ENCODE data around the gene CXorf51B. TPM values are rescaled to one million over a fixed set of nuclear protein-coding genes. Genes with fewer than 3 reads are reported as not detected.
"Not testable (repeated sequence)": the region's sequence is repeated elsewhere in the genome, so short reads cannot be mapped to it uniquely, and the experiment has no call there.

The CXorf51B gene
- not detected in 2 replicates for polyA plus RNA-seq (2011; rRNA removed)
- polyA minus RNA-seq (2011; rRNA and poly(A)+ RNA removed) = not detected in 2 replicates

DNA sequence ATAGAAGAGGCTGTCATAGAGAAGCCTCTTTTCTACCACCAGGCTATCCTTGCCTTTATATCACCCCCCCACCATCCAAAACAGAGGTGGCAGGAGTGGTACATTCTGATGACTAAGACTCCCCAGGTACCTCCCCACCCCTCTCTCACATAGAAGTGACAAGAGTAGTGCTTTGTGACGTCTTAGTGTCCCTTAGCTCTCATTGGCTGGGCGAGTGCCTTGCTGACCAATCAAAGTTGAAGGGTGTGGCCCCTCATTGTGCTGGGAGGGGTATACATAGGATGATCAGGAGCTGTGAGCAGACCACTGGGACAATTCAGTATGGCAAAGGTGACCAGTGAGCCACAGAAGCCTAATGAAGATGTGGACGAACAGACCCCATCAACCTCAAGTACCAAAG is at the start of gene CXorf51B:
TSS of gene CXorf51B (plus strand) at position 301 of the 400 bp plus-strand sequence. CDS start at position 322, 21 bp downstream.
- H3K9me3 ChIP-seq (ENCODE audit: control insufficient read depth, insufficient read depth, low read length); CTCF ChIA-PET; POLR2A ChIA-PET; H3K4me3 ChIP-seq (ENCODE audit: low read depth, low read length); DNase-seq (ENCODE audit: low read depth, low spot score); H3K27me3 ChIP-seq (ENCODE audit: control insufficient read depth, insufficient read depth, low read length); H3K27ac ChIP-seq (ENCODE audit: low read depth, low read length): not testable (repeated sequence)

DNA sequence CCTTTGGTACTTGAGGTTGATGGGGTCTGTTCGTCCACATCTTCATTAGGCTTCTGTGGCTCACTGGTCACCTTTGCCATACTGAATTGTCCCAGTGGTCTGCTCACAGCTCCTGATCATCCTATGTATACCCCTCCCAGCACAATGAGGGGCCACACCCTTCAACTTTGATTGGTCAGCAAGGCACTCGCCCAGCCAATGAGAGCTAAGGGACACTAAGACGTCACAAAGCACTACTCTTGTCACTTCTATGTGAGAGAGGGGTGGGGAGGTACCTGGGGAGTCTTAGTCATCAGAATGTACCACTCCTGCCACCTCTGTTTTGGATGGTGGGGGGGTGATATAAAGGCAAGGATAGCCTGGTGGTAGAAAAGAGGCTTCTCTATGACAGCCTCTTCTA is 5.1 kb downstream of the CXorf51B start, which contains the start of gene CXorf51A:
TSS of gene CXorf51A (minus strand) at position 101 of the 400 bp plus-strand sequence. CDS start at position 80, 21 bp downstream.
- H3K27ac ChIP-seq (ENCODE audit: low read depth, low read length); H3K27me3 ChIP-seq (ENCODE audit: control insufficient read depth, insufficient read depth, low read length); CTCF ChIA-PET; H3K4me3 ChIP-seq (ENCODE audit: low read depth, low read length); H3K9me3 ChIP-seq (ENCODE audit: control insufficient read depth, insufficient read depth, low read length); POLR2A ChIA-PET; DNase-seq (ENCODE audit: low read depth, low spot score): not testable (repeated sequence)

DNA sequence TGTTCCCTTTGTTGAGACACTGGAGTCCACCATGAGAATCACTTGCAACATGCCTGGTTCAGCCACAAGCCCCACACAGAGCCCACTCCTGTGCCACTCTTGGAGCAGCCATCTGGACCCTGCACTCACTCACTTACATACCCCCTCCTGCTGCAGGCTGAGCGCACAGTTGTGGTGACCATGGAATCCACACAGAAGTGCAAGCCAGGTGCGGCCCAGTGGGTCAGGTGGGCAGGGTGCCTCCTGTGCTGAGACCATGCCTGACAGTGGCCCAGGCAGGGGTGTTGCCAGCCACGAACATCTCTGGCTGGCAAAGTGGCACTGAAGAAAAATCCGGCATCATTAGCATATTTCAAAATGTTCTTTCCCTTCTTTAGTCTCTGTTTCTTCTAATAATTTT is 22.4 kb downstream of the CXorf51B start:
- Histone ChIP-seq H3K4me3 (ENCODE audit: low read depth, low read length) (no peak overlapping the region), H3K9me3 (ENCODE audit: control insufficient read depth, insufficient read depth, low read length) (peaks cover 4% of the 10 kb centered on the region), H3K27me3 (ENCODE audit: control insufficient read depth, insufficient read depth, low read length) (no peaks in the 10 kb centered on the region), H3K27ac (ENCODE audit: low read depth, low read length) (no peak overlapping the region)
- DNase-seq (ENCODE audit: low read depth, low spot score) = no peak
- TF ChIP-seq, protein P1, sequence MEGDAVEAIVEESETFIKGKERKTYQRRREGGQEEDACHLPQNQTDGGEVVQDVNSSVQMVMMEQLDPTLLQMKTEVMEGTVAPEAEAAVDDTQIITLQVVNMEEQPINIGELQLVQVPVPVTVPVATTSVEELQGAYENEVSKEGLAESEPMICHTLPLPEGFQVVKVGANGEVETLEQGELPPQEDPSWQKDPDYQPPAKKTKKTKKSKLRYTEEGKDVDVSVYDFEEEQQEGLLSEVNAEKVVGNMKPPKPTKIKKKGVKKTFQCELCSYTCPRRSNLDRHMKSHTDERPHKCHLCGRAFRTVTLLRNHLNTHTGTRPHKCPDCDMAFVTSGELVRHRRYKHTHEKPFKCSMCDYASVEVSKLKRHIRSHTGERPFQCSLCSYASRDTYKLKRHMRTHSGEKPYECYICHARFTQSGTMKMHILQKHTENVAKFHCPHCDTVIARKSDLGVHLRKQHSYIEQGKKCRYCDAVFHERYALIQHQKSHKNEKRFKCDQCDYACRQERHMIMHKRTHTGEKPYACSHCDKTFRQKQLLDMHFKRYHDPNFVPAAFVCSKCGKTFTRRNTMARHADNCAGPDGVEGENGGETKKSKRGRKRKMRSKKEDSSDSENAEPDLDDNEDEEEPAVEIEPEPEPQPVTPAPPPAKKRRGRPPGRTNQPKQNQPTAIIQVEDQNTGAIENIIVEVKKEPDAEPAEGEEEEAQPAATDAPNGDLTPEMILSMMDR (IDR thresholded peaks at IDR 0.05; ENCODE audit: low read depth, low read length) = no peak
- ChIA-PET POLR2A (no interaction called here), CTCF (no interaction called here)

DNA sequence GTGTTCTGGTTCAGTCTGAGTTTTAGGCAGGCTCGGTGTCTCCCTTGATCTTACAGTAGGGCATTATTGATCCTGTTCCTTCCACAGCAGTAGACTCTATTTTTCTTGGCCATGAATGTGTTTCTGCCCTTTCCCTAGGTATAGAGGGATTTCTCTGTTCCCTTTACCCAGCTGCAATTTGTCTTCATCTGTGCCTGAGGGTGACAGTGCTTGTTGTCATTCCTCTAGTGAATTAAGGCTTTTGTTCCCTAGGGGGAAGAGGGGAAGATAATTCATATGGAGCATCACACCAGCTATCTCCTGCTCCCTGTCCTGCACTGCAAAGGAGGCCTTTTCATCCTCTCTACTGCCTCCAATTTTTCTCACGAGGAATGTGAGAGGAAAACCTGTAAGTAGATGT is 44.7 kb downstream of the CXorf51B start:
- no peak overlapping the region for H3K27ac ChIP-seq (ENCODE audit: low read depth, low read length)
- TF ChIP-seq, protein P1 (IDR thresholded peaks at IDR 0.05; ENCODE audit: low read depth, low read length) = no peak
- no peaks in the 10 kb centered on the region for H3K9me3 ChIP-seq (ENCODE audit: control insufficient read depth, insufficient read depth, low read length)
- ChIA-PET POLR2A (no interaction called here), CTCF (no interaction called here)
- H3K27me3 ChIP-seq (ENCODE audit: control insufficient read depth, insufficient read depth, low read length) = no peaks in the 10 kb centered on the region
- no peak for DNase-seq (ENCODE audit: low read depth, low spot score)
- no peak overlapping the region for H3K4me3 ChIP-seq (ENCODE audit: low read depth, low read length)

Other genes with a start within 250 kb of the CXorf51B start
- not detected in 2 replicates for gene CXorf51A, start 5.0 kb downstream of the CXorf51B start, polyA plus RNA-seq (2011; rRNA removed)